Stimulated activated naive CD4-positive, alpha-beta T cell treated with Interleukin-2 at 50 U/mL for 16 hours (primary cell): Measurements from ENCODE around the gene CAMLG.

Experiments used
- DNase-seq: peaks from one replicate; lab custom pipeline; 2025; lab: John Stamatoyannopoulos, UW

The CAMLG gene

GRCh38 chr5:134784241-134784920 is 46.0 kb downstream of the CAMLG start:
- DNase-seq = no peak

GRCh38 chr5:134784946-134785620 is 46.7 kb downstream of the CAMLG start:
- no peak for DNase-seq

GRCh38 chr5:134787692-134788091 is 49.3 kb downstream of the CAMLG start:
- no peak for DNase-seq

GRCh38 chr5:134791580-134791979 is 53.2 kb downstream of the CAMLG start:
- no peak for DNase-seq

- DNase-seq = no peak
Observed at GRCh38 chr5:134792286-134792685, 53.9 kb downstream of the CAMLG start.

- no peak for DNase-seq
Observed at GRCh38 chr5:134793111-134793510, 54.8 kb downstream of the CAMLG start.

GRCh38 chr5:134794082-134794481 is 55.7 kb downstream of the CAMLG start:
- no peak for DNase-seq

- no peak for DNase-seq
Observed at GRCh38 chr5:134794819-134795218, 56.5 kb downstream of the CAMLG start.

- no peak for DNase-seq
Observed at GRCh38 chr5:134798468-134798867, 60.1 kb downstream of the CAMLG start.
